Choroid plexus epithelial cell (primary cell): ENCODE data around the gene SUMF1.

ENCODE experiments used
- DNase-seq: peaks from one replicate; pipeline ENCODE4 v3.0.0-alpha.2; 2010; ENCODE audit warnings: low read depth
- H3K4me3 ChIP-seq: 2 replicates; pipeline ENCODE4 v1.5.1; 2011; ENCODE audit warnings: low read depth, mild to moderate bottlenecking, control low read depth, low read length, moderate library complexity
- CTCF ChIP-seq: conservative IDR thresholded peaks from 2 replicates; pipeline ENCODE4 v1.5.1; 2011; ENCODE audit warnings: low read depth, mild to moderate bottlenecking, control low read depth, inconsistent platforms, low read length, moderate library complexity

SUMF1 gene

DNA sequence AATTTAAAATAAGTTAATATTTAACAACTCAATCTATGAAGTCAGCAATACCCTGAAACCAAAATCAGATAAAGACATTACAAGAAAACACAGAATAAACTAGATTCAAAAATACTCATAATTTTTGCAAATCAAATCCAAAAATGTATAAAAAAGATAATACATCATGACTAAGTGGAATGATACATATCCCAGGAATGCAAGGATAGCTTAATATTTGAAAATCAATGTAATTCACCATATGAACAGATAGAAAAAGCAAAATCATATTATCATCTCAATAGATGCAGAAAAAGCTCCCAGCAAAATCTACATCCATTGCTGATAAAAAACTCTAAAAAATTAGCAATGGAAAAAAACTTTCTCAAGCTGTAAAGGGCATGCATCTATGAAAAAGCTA is 93.4 kb downstream of the SUMF1 start:
- no peak for TF ChIP-seq CTCF
- no peak for DNase-seq
- H3K4me3 ChIP-seq: no peak overlapping the region

DNA sequence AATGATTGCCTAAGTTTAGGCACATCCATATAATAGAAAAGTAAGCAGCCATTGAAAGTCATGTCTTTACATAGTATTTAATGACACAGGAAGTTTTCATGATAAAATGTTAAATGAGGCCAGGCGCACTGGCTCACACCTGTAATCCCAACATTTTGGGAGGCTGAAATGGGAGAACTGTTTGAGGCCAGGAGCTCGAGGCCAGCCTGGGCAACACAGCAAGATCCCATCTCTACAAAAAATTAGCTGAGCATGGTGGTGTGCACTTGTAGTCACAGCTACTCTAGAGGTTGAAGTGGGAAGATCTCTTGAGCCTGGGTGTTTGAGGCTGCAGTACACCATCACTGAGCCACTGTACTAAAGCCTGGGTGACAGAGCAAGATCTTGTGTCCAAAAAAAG is 104.5 kb downstream of the SUMF1 start:
- no peak for DNase-seq
- no peak overlapping the region for H3K4me3 ChIP-seq
- no peak for TF ChIP-seq CTCF

GRCh38 chr3:4360817-4361216 is 106.3 kb downstream of the SUMF1 start:
- no peak for TF ChIP-seq CTCF
- H3K4me3 ChIP-seq: no peak overlapping the region
- DNase-seq: no peak

- TF ChIP-seq CTCF: no peak
- no peak for DNase-seq
- H3K4me3 ChIP-seq: no peak overlapping the region
These were observed 107.1 kb downstream of the SUMF1 start for GRCh38 chr3:4359805-4360502.

DNA sequence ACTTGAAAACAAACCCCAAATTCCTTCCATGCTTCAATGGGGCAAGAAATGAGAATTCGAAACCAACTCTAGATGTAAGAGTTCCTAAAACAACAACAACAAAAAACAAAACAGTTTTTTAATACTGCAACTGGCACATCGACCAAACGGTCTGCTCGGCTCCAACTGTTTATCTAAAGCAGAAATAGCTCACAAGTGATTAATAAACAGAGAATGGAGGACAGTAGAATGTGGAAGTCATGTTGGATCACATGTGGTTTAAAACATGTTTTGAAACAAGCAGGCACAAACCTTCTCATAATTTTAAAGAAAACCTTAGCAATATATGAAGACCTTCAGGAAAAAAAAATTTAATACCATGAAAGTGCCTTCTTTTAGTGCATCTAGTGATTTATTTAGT is 108.8 kb downstream of the SUMF1 start:
- TF ChIP-seq CTCF: no peak
- H3K4me3 ChIP-seq: no peak overlapping the region
- no peak for DNase-seq

DNA sequence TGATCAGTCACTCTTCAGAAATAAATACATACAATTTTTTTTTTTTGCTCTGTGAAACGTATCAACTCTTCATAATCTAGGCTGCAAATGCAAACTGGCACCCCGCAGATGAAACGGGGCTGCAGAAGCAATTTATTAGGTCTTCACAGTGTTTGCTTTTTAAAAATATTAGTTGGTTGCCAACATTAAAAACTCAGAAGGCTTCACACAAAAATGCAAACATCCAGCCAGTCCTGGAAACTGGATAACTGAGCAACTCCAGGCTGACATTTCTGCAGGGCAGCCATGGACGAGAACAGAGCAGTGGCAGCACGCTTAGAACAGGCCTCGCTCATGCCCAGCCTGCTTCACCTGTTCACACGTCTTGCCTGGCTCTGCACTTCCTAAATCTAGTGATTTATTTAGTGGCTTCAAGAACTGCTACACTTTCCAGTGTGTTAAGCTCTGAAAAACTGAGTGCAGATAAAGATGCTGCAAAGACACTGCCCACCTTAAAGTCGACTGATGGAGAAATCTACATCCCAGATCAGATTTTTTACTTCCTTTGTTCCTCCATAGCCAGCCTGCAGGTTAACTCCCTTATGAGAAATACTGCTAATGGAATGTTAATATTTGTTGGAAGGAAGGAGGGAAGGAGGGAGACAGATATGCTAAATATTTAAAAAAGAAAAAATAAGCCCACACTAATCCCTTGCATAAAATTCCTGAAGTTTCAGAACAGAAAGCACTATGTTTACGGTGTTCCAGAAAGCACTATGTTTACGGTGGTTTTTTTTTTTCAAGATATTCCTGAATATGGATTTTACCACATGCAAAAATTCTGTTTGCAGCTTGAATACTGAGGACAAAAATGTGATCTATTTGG is 110.3 kb downstream of the SUMF1 start:
- TF ChIP-seq CTCF: no peak
- H3K4me3 ChIP-seq: no peak overlapping the region
- no peak for DNase-seq

DNA sequence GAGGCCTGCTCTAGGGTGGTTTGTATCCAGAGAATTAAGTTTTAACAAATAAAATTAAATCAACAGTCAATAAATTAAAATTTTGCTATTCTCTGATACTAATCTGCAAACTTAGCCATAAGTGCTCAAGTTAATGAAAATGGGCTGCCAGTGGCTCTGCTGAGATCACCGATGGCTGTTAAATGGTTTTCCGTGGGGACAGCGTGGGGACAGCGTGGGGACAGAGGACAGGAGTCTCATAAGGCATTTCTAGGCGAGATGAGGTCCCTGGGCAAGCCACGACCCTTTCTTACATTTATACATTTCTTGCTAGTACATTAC is 110.9 kb downstream of the SUMF1 start:
- DNase-seq: no peak
- no peak for TF ChIP-seq CTCF
- H3K4me3 ChIP-seq: no peak overlapping the region
